H9 (cell line): ENCODE data around the gene TYMP. TPM values are rescaled to one million over a fixed set of nuclear protein-coding genes. Genes with fewer than 3 reads are reported as not detected.

Experiments used
- DNase-seq: peaks from one replicate; pipeline ENCODE4 v3.0.0-alpha.2; 2017
- H2AFZ ChIP-seq: one replicate; pipeline ENCODE4 v1.6.1; 2013; ENCODE audit warnings: mild to moderate bottlenecking, low read length, control low read depth, moderate library complexity
- H2AK5ac ChIP-seq: 2 replicates; pipeline ENCODE4 v1.6.1; 2013; ENCODE audit warnings: low read length, control low read depth, mixed read lengths; ENCODE audit not compliant: insufficient read length
- H2BK120ac ChIP-seq: one replicate; pipeline ENCODE4 v1.6.1; 2013; ENCODE audit warnings: low read depth, mild to moderate bottlenecking, low read length, control low read depth, inconsistent platforms; ENCODE audit not compliant: poor library complexity, severe bottlenecking
- H2BK12ac ChIP-seq: 2 replicates; pipeline ENCODE4 v1.6.1; 2013; ENCODE audit warnings: low read length, control low read depth, mixed read lengths, low read depth; ENCODE audit not compliant: insufficient read length
- H2BK15ac ChIP-seq: 2 replicates; pipeline ENCODE4 v1.6.1; 2013; ENCODE audit warnings: low read depth, low read length, control low read depth
- H2BK20ac ChIP-seq: one replicate; pipeline ENCODE4 v1.6.1; 2013; ENCODE audit warnings: low read depth, mild to moderate bottlenecking, low read length, control low read depth, inconsistent platforms; ENCODE audit not compliant: poor library complexity, severe bottlenecking
- H2BK5ac ChIP-seq: 2 replicates; pipeline ENCODE4 v1.6.1; 2013; ENCODE audit warnings: low read length, control low read depth, mixed read lengths; ENCODE audit not compliant: insufficient read length
- H3K14ac ChIP-seq: 2 replicates; pipeline ENCODE4 v1.6.1; 2013; ENCODE audit warnings: low read length, control low read depth; ENCODE audit not compliant: insufficient read depth
- H3K18ac ChIP-seq: 2 replicates; pipeline ENCODE4 v1.6.1; 2013; ENCODE audit warnings: low read depth, mild to moderate bottlenecking, mixed read lengths, low read length, control low read depth; ENCODE audit not compliant: insufficient read length
- H3K23ac ChIP-seq: 2 replicates; pipeline ENCODE4 v1.6.1; 2013; ENCODE audit warnings: low read length, control low read depth, mixed read lengths, low read depth; ENCODE audit not compliant: insufficient read length
- H3K23me2 ChIP-seq: 2 replicates; pipeline ENCODE4 v1.6.1; 2013; ENCODE audit warnings: low read depth, mild to moderate bottlenecking, mixed read lengths, low read length, control low read depth; ENCODE audit not compliant: insufficient read length, poor library complexity, severe bottlenecking
- H3K27ac ChIP-seq: 2 replicates; pipeline ENCODE4 v1.5.1; 2013; ENCODE audit warnings: low read length, control low read depth, mixed read lengths, low read depth; ENCODE audit not compliant: insufficient read length
- H3K27me3 ChIP-seq: 2 replicates; pipeline ENCODE4 v1.6.1; 2013; ENCODE audit warnings: low read length, control low read depth, inconsistent platforms; ENCODE audit not compliant: insufficient read depth
- H3K4ac ChIP-seq: 2 replicates; pipeline ENCODE4 v1.6.1; 2013; ENCODE audit warnings: low read depth, mild to moderate bottlenecking, control low read depth, inconsistent platforms, low read length, moderate library complexity
- H3K4me1 ChIP-seq: 2 replicates; pipeline ENCODE4 v1.6.1; 2013; ENCODE audit warnings: low read length, control low read depth, inconsistent platforms; ENCODE audit not compliant: insufficient read depth
- H3K4me2 ChIP-seq: 2 replicates; pipeline ENCODE4 v1.6.1; 2013; ENCODE audit warnings: low read length, control low read depth, mixed read lengths; ENCODE audit not compliant: insufficient read length, insufficient read depth
- H3K56ac ChIP-seq: 2 replicates; pipeline ENCODE4 v1.6.1; 2013; ENCODE audit warnings: low read depth, mild to moderate bottlenecking, mixed read lengths, low read length, control low read depth; ENCODE audit not compliant: insufficient read length
- H3K79me1 ChIP-seq: 2 replicates; pipeline ENCODE4 v1.6.1; 2013; ENCODE audit warnings: low read depth, mild to moderate bottlenecking, moderate library complexity, low read length, control low read depth, inconsistent platforms; ENCODE audit not compliant: insufficient read depth, poor library complexity, severe bottlenecking
- H3K79me2 ChIP-seq: 2 replicates; pipeline ENCODE4 v1.6.1; 2013; ENCODE audit warnings: low read length, control low read depth, inconsistent platforms; ENCODE audit not compliant: insufficient read depth
- H3K9ac ChIP-seq: 2 replicates; pipeline ENCODE4 v1.6.1; 2013; ENCODE audit warnings: low read length, control low read depth, mixed read lengths; ENCODE audit not compliant: insufficient read length; ENCODE audit errors: extremely low read depth
- H3K9me3 ChIP-seq: one replicate; pipeline ENCODE4 v1.6.1; 2013; ENCODE audit warnings: low read depth, low read length, inconsistent platforms; ENCODE audit not compliant: control insufficient read depth
- H3T11ph ChIP-seq: one replicate; pipeline ENCODE4 v1.6.1; 2013; ENCODE audit warnings: mild to moderate bottlenecking, low read length, control low read depth, inconsistent platforms
- H4K20me1 ChIP-seq: one replicate; pipeline ENCODE4 v1.6.1; 2013; ENCODE audit not compliant: control insufficient read depth, insufficient read length, insufficient read depth
- H4K5ac ChIP-seq: 2 replicates; pipeline ENCODE4 v1.6.1; 2013; ENCODE audit warnings: low read depth, mild to moderate bottlenecking, mixed read lengths, low read length, control low read depth; ENCODE audit not compliant: insufficient read length
- H4K8ac ChIP-seq: replicated peaks from 2 replicates; pipeline ENCODE4 v1.6.1; 2013; ENCODE audit warnings: low read length, control low read depth, mixed read lengths, low read depth; ENCODE audit not compliant: insufficient read length
- H4K91ac ChIP-seq: 2 replicates; pipeline ENCODE4 v1.6.1; 2013; ENCODE audit warnings: low read depth, mild to moderate bottlenecking, moderate library complexity, mixed read lengths, low read length, control low read depth; ENCODE audit not compliant: insufficient read length
- H3K27ac Mint-ChIP-seq, 3 experiments: 2 replicates in 2 of 3; 3 replicates in 1 of 3; pipeline ENCODE4 v1.8.0; 2020 to 2021; ENCODE audit warnings: mixed read lengths in 3 of 3, mild to moderate bottlenecking in 1 of 3, moderate library complexity in 1 of 3
- H3K27me3 Mint-ChIP-seq: 2 replicates; pipeline ENCODE4 v1.8.0; 2021; ENCODE audit warnings: low read depth, mild to moderate bottlenecking, moderate library complexity, mixed read lengths
- H3K36me3 Mint-ChIP-seq, 3 experiments: 2 replicates in 2 of 3; 3 replicates in 1 of 3; pipeline ENCODE4 v1.8.0; 2020 to 2021; ENCODE audit warnings: low read depth in 3 of 3, mixed read lengths in 3 of 3; ENCODE audit not compliant: insufficient read depth in 1 of 3
- H3K4me1 Mint-ChIP-seq, 2 experiments: 2 replicates each; pipeline ENCODE4 v1.8.0; 2020; ENCODE audit warnings: mixed read lengths in 2 of 2
- H3K4me3 Mint-ChIP-seq, 2 experiments: 2 replicates in 1 of 2; 3 replicates in 1 of 2; pipeline ENCODE4 v1.8.0; 2020 to 2021; ENCODE audit warnings: mild to moderate bottlenecking in 2 of 2, mixed read lengths in 2 of 2, moderate library complexity in 1 of 2
- H3K9me3 Mint-ChIP-seq, 2 experiments: 2 replicates in 1 of 2; 3 replicates in 1 of 2; pipeline ENCODE4 v1.8.0; 2020; ENCODE audit warnings: mild to moderate bottlenecking in 2 of 2, mixed read lengths in 2 of 2, moderate library complexity in 1 of 2
- CTCF ChIP-seq: fragments of 200-600 bp; sonication (generic); conservative IDR thresholded peaks from 3 replicates; pipeline ENCODE4 v1.8.0; 2021; ENCODE audit warnings: antibody characterized with exemption, mild to moderate bottlenecking
- WGBS: extraction: QIAGEN DNeasy Blood & Tissue Kit; methylation state at CpG from one replicate; pipeline ENCODE4 v1.1.7; 2013; ENCODE audit warnings: missing lambda C conversion rate, low lambda C conversion rate, mixed read lengths; ENCODE audit not compliant: insufficient read length; ENCODE audit errors: extremely low coverage; 5-methylcytosine and 5-hydroxymethylcytosine counted together
- total RNA-seq: library from RNA; stranded (reverse); gene quantifications from 2 replicates; pipeline ENCODE4 v1.2.1, GENCODE V29; 2021

The TYMP gene
- total RNA-seq, 1 experiment from 2014 or later: 1.0 TPM

- H2BK5ac ChIP-seq: no peak overlapping the region
- H2BK120ac ChIP-seq: no peak overlapping the region
- H2AK5ac ChIP-seq: no peak overlapping the region
- no peak overlapping the region for H3T11ph ChIP-seq
- Mint-ChIP-seq H3K27ac (no peak overlapping the region), H3K27me3 (no peaks in the 10 kb centered on the region; the same call in 1 of the 2 replicates), H3K36me3 (peaks cover 13 to 82% (median 77%) of the 10 kb centered on the region in 3 experiments), H3K4me1 (no peaks in the 10 kb centered on the region), H3K9me3 (no peaks in the 10 kb centered on the region), H3K4me3 (no peak overlapping the region)
- H3K56ac ChIP-seq: no peak overlapping the region
- no peak overlapping the region for H3K18ac ChIP-seq
- H3K79me1 ChIP-seq: no peaks in the 10 kb centered on the region
- no peak overlapping the region for H4K8ac ChIP-seq
- no peaks in the 10 kb centered on the region for H3K79me2 ChIP-seq
- no peak for DNase-seq
- H2BK15ac ChIP-seq: no peak overlapping the region
- no peak overlapping the region for H3K9ac ChIP-seq
- H2AFZ ChIP-seq: no peak overlapping the region
- no peaks in the 10 kb centered on the region for H3K9me3 ChIP-seq
- H4K20me1 ChIP-seq: no peaks in the 10 kb centered on the region
- no peak overlapping the region for H4K91ac ChIP-seq
- no peak overlapping the region for H3K4ac ChIP-seq
- H2BK12ac ChIP-seq: no peak overlapping the region
- no peak overlapping the region for H3K23ac ChIP-seq
- no peaks in the 10 kb centered on the region for H3K4me1 ChIP-seq
- TF ChIP-seq CTCF: no peak
- no peaks in the 10 kb centered on the region for H3K27me3 ChIP-seq
- no peak overlapping the region for H3K27ac ChIP-seq
- no peaks in the 10 kb centered on the region for H3K23me2 ChIP-seq
- H3K14ac ChIP-seq: no peak overlapping the region
- H2BK20ac ChIP-seq: no peak overlapping the region
- no peak overlapping the region for H3K4me2 ChIP-seq
- WGBS: no CpG with 5 or more reads among the region's 11 CpGs
- H4K5ac ChIP-seq: no peak overlapping the region
These were observed 43.2 kb upstream of the TYMP start for GRCh38 chr22:50572965-50573364.
